Measurements from ENCODE around the gene TOPAZ1. TPM values are rescaled to one million over a fixed set of nuclear protein-coding genes. Genes with fewer than 3 reads are reported as not detected.

Gene TOPAZ1
- polyA plus RNA-seq, 3 donors = not detected

GRCh38 chr3:44223299-44223698 lies 18.4 kb upstream of the TOPAZ1 start:
- H3K4me2 ChIP-seq (replicated peaks; ENCODE audit: extremely low read depth, low read length, poor library complexity, severe bottlenecking) = no peak overlapping the region
- intact Hi-C loops (cut with micrococcal nuclease) = no loop called here
- H4K20me1 ChIP-seq (ENCODE audit: insufficient read depth, low read length) = no peaks in the 10 kb centered on the region
- H3K9ac ChIP-seq (ENCODE audit: insufficient read depth, low read length, poor library complexity, severe bottlenecking) = no peak overlapping the region
- DNase-seq = no peak
- H3K9me3 ChIP-seq (replicated peaks in 1 of 2; ENCODE audit: control insufficient read depth in 1 of 2, insufficient read depth in 1 of 2, low read length in 2 of 2) = no peaks in the 10 kb centered on the region
- peaks cover 0 to 2% (median 0%) of the 10 kb centered on the region in 7 donors for H3K9me3 Mint-ChIP-seq
- 8% methylated on average over 1 of the region's 5 CpGs for WGBS (ENCODE audit: insufficient coverage)
- H2AFZ ChIP-seq (ENCODE audit: insufficient read depth, low read depth, low read length, poor library complexity, severe bottlenecking) = no peak overlapping the region
- H3K4me3 Mint-ChIP-seq = no peak overlapping the region
- H3K4me3 ChIP-seq (replicated peaks in 1 of 3; ENCODE audit: low read depth in 2 of 3, low read length in 3 of 3) = no peak overlapping the region
- no peaks in the 10 kb centered on the region for H3K79me2 ChIP-seq (ENCODE audit: insufficient read depth, low read length)
- no peak overlapping the region for H3K27ac ChIP-seq (ENCODE audit: low read depth in 1 of 2, low read length in 2 of 2)
- no peak for TF ChIP-seq CTCF (IDR thresholded peaks at IDR 0.05)
- no peaks in the 10 kb centered on the region for H3K36me3 Mint-ChIP-seq
- peaks cover 3 to 6% (median 6%) of the 10 kb centered on the region in 3 donors for H3K27me3 Mint-ChIP-seq (ENCODE audit: low read depth in 3 of 3)
- H3K4me1 Mint-ChIP-seq = peaks cover 13% of the 10 kb centered on the region
- no peaks in the 10 kb centered on the region for H3K27me3 ChIP-seq (ENCODE audit: control insufficient read depth in 2 of 2, insufficient read depth in 2 of 2, low read length in 2 of 2)
- peaks cover 2 to 8% of the 10 kb centered on the region in 2 donors for H3K4me1 ChIP-seq (ENCODE audit: control insufficient read depth in 1 of 2, insufficient read depth in 2 of 2, low read length in 2 of 2)
- no peaks in the 10 kb centered on the region for H3K36me3 ChIP-seq (replicated peaks in 1 of 2; ENCODE audit: control insufficient read depth in 1 of 2, insufficient read depth in 2 of 2, low read length in 2 of 2)
- no peak overlapping the region for H3K27ac Mint-ChIP-seq

- Histone ChIP-seq H3K27ac (ENCODE audit: low read depth in 1 of 2, low read length in 2 of 2) (no peak overlapping the region), H3K4me3 (replicated peaks in 1 of 3; ENCODE audit: low read depth in 2 of 3, low read length in 3 of 3) (no peak overlapping the region), H3K9me3 (replicated peaks in 1 of 2; ENCODE audit: control insufficient read depth in 1 of 2, insufficient read depth in 1 of 2, low read length in 2 of 2) (no peaks in the 10 kb centered on the region), H2AFZ (ENCODE audit: insufficient read depth, low read depth, low read length, poor library complexity, severe bottlenecking) (no peak overlapping the region), H3K36me3 (replicated peaks in 1 of 2; ENCODE audit: control insufficient read depth in 1 of 2, insufficient read depth in 2 of 2, low read length in 2 of 2) (no peaks in the 10 kb centered on the region), H3K4me1 (ENCODE audit: control insufficient read depth in 1 of 2, insufficient read depth in 2 of 2, low read length in 2 of 2) (peaks cover 2 to 10% of the 10 kb centered on the region in 2 donors), H3K9ac (ENCODE audit: insufficient read depth, low read length, poor library complexity, severe bottlenecking) (no peak overlapping the region), H3K79me2 (ENCODE audit: insufficient read depth, low read length) (no peaks in the 10 kb centered on the region), H3K27me3 (ENCODE audit: control insufficient read depth in 2 of 2, insufficient read depth in 2 of 2, low read length in 2 of 2) (no peaks in the 10 kb centered on the region), H4K20me1 (ENCODE audit: insufficient read depth, low read length) (no peaks in the 10 kb centered on the region), H3K4me2 (replicated peaks; ENCODE audit: extremely low read depth, low read length, poor library complexity, severe bottlenecking) (no peak overlapping the region)
- H3K4me3 Mint-ChIP-seq = no peak overlapping the region
- WGBS (ENCODE audit: insufficient coverage) = no CpG with 5 or more reads among the region's 2 CpGs
- H3K9me3 Mint-ChIP-seq = no peaks in the 10 kb centered on the region
- H3K36me3 Mint-ChIP-seq = no peaks in the 10 kb centered on the region
- DNase-seq = no peak
- peaks cover 3 to 6% (median 6%) of the 10 kb centered on the region in 3 donors for H3K27me3 Mint-ChIP-seq (ENCODE audit: low read depth in 3 of 3)
- intact Hi-C loops (cut with micrococcal nuclease) = no loop called here
- no peak overlapping the region for H3K27ac Mint-ChIP-seq
- TF ChIP-seq CTCF (IDR thresholded peaks at IDR 0.05) = no peak
- peaks cover 19% of the 10 kb centered on the region for H3K4me1 Mint-ChIP-seq
Measured at GRCh38 chr3:44224131-44224530, 17.6 kb upstream of the TOPAZ1 start.
